PC-9 (cell line): ENCODE data around the gene NINL.

Experiments used
- CTCF ChIP-seq: fragments of 200-600 bp; sonication (generic); conservative IDR thresholded peaks from 2 replicates; pipeline ENCODE4 v1.6.1; 2017; ENCODE audit warnings: mixed run types, antibody characterized with exemption, mild to moderate bottlenecking, moderate library complexity
- EZH2 ChIP-seq: fragments of 200-600 bp; sonication (generic); IDR thresholded peaks from 2 replicates; pipeline ENCODE4 v1.8.0; 2017; ENCODE audit warnings: antibody characterized with exemption, low read depth

DNA sequence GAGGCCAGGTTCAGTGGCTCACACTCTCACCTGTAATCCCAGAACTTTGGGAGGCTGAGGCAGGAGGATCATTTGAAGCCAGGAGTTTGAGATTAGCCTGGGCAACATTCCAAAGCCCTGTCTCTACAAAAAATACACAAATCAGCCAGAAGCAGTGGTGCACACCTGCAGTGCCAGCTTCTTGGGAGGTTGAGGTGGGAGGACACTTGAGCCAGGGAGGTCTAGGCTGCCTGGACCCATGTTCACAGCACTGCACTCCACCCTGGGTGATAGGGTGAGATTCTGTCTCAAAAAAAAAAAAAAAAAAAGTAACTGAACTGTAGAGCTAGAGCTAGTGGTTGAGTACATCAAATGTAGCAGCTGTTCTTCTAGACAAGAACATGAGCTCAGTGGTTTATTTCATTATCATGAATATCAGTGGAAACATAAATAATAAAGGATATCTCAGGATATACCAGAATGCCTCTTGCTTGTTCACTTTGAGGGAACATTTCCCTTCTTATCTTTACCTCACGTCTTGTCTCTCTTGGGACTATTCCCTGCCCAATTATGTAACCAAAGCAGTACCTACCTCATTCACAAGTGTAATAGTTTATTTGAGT is 20.9 kb upstream of the NINL start:
- no peak for TF ChIP-seq CTCF
- TF ChIP-seq EZH2: no peak
